ENCODE measurements around the gene GALNT1.

DNA sequence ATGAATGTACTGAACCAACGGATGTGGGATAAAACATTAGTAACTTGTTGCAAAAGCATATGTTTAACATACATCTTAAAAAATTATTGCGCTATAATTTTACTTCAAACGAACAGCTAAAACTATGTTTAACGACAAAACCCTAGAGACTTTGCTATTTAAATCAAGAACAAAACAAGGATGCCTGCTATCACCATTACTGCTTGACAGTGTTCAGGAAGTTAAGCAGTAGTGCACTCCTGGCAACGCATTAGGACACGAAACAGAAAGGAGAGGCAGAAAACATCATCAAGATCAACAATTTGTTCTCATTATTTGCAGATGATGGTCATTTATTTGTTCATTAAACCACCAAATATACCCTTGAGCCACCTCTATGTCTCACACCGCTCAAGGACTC, 151.9 kb downstream of the GALNT1 start:
- TF ChIP-seq POLR2AphosphoS5 (IDR thresholded peaks at IDR 0.05; ENCODE audit: borderline replicate concordance, low read depth, low read length) (no peak), EZH2 (IDR thresholded peaks at IDR 0.05) (no peak), FOXP2 (optimal IDR thresholded peaks at IDR 0.05; ENCODE audit: control extremely low read depth, extremely low read length, insufficient read depth) (no peak)
